Dendritic cell treated with granulocyte-macrophage colony-stimulating factor and Interleukin-4, amounts not matched to agents 40 ng/mL and 50 ng/mL, for 4 days (primary cell): Measurements from ENCODE around the gene RADIL.
A peak's percentile ranks its signal among the peaks of the same experiment; 100 is the strongest.

Experiments used
- H3K27ac Mint-ChIP-seq: one replicate; pipeline ENCODE4 v1.8.0; 2022; ENCODE audit warnings: mild to moderate bottlenecking, mixed read lengths
- H3K27me3 Mint-ChIP-seq: one replicate; pipeline ENCODE4 v1.8.0; 2022; ENCODE audit warnings: mild to moderate bottlenecking, mixed read lengths
- H3K36me3 Mint-ChIP-seq: one replicate; pipeline ENCODE4 v1.8.0; 2022; ENCODE audit warnings: low read depth, mixed read lengths
- H3K4me1 Mint-ChIP-seq: one replicate; pipeline ENCODE4 v1.8.0; 2022; ENCODE audit warnings: low read depth, mixed read lengths
- H3K4me3 Mint-ChIP-seq: one replicate; pipeline ENCODE4 v1.8.0; 2022; ENCODE audit warnings: mild to moderate bottlenecking, moderate library complexity, mixed read lengths
- H3K9me3 Mint-ChIP-seq: one replicate; pipeline ENCODE4 v1.8.0; 2022; ENCODE audit warnings: mixed read lengths
- intact Hi-C: fragments of 100-400 bp; cut with micrococcal nuclease; formaldehyde crosslinking; loops from one replicate; pipeline ENCODE4 v1.15.0; 2022

RADIL gene

GRCh38 chr7:4760952-4761351 lies 122.6 kb downstream of the RADIL start:
- H3K36me3 Mint-ChIP-seq: peaks cover 100% of the 10 kb centered on the region
- H3K4me1 Mint-ChIP-seq: no peaks in the 10 kb centered on the region
- no peak overlapping the region for H3K27ac Mint-ChIP-seq
- H3K27me3 Mint-ChIP-seq: no peaks in the 10 kb centered on the region
- intact Hi-C loops: no loop called here
- H3K4me3 Mint-ChIP-seq: no peak overlapping the region
- no peaks in the 10 kb centered on the region for H3K9me3 Mint-ChIP-seq

GRCh38 chr7:4759211-4759610 lies 124.3 kb downstream of the RADIL start:
- Mint-ChIP-seq H3K4me1 (no peaks in the 10 kb centered on the region), H3K27ac (no peak overlapping the region), H3K9me3 (no peaks in the 10 kb centered on the region), H3K4me3 (no peak overlapping the region), H3K27me3 (no peaks in the 10 kb centered on the region), H3K36me3 (peaks cover 100% of the 10 kb centered on the region)
- intact Hi-C loops: no loop called here

- H3K4me1 Mint-ChIP-seq: no peaks in the 10 kb centered on the region
- H3K9me3 Mint-ChIP-seq: no peaks in the 10 kb centered on the region
- no peaks in the 10 kb centered on the region for H3K27me3 Mint-ChIP-seq
- no peak overlapping the region for H3K27ac Mint-ChIP-seq
- intact Hi-C loops: no loop called here
- H3K36me3 Mint-ChIP-seq: peaks cover 100% of the 10 kb centered on the region
- H3K4me3 Mint-ChIP-seq: no peak overlapping the region
These were observed 124.7 kb downstream of the RADIL start for GRCh38 chr7:4758791-4759190.

GRCh38 chr7:4758111-4758510 lies 125.4 kb downstream of the RADIL start:
- no peak overlapping the region for H3K27ac Mint-ChIP-seq
- H3K4me3 Mint-ChIP-seq: no peak overlapping the region
- H3K9me3 Mint-ChIP-seq: no peaks in the 10 kb centered on the region
- H3K36me3 Mint-ChIP-seq: peaks cover 99% of the 10 kb centered on the region
- intact Hi-C loops: no loop called here
- peaks cover 4% of the 10 kb centered on the region for H3K4me1 Mint-ChIP-seq
- no peaks in the 10 kb centered on the region for H3K27me3 Mint-ChIP-seq

- no peak overlapping the region for H3K27ac Mint-ChIP-seq
- no peak overlapping the region for H3K4me3 Mint-ChIP-seq
- peaks cover 7% of the 10 kb centered on the region for H3K4me1 Mint-ChIP-seq
- H3K9me3 Mint-ChIP-seq: no peaks in the 10 kb centered on the region
- intact Hi-C loops: loop anchor here (2.0 kb wide), 1 partner anchor 72 kb away; the partner anchor contains the start of gene FOXK1
- H3K36me3 Mint-ChIP-seq: peaks cover 96% of the 10 kb centered on the region
- H3K27me3 Mint-ChIP-seq: no peaks in the 10 kb centered on the region
These were observed 128.5 kb downstream of the RADIL start for GRCh38 chr7:4755045-4755444.

GRCh38 chr7:4754433-4755010 lies 129.0 kb downstream of the RADIL start:
- Mint-ChIP-seq H3K4me1 (peaks cover 9% of the 10 kb centered on the region), H3K27me3 (no peaks in the 10 kb centered on the region), H3K27ac (no peak overlapping the region), H3K36me3 (peaks cover 96% of the 10 kb centered on the region), H3K9me3 (no peaks in the 10 kb centered on the region), H3K4me3 (no peak overlapping the region)
- intact Hi-C loops: loop anchor here (2.0 kb wide), 1 partner anchor 72 kb away; the partner anchor contains the start of gene FOXK1

- intact Hi-C loops: loop anchor here (2.0 kb wide), 1 partner anchor 71 kb away; the partner anchor contains the start of gene FOXK1
- Mint-ChIP-seq H3K4me1 (peaks cover 16% of the 10 kb centered on the region), H3K4me3 (no peak overlapping the region), H3K27ac (no peak overlapping the region), H3K27me3 (no peaks in the 10 kb centered on the region), H3K36me3 (peaks cover 96% of the 10 kb centered on the region), H3K9me3 (no peaks in the 10 kb centered on the region)
These were observed 129.7 kb downstream of the RADIL start for GRCh38 chr7:4753598-4754432.

GRCh38 chr7:4751398-4751947 lies 132.0 kb downstream of the RADIL start:
- no peak overlapping the region for H3K27ac Mint-ChIP-seq
- H3K27me3 Mint-ChIP-seq: no peaks in the 10 kb centered on the region
- H3K36me3 Mint-ChIP-seq: peaks cover 93% of the 10 kb centered on the region
- intact Hi-C loops: no loop called here
- no peaks in the 10 kb centered on the region for H3K9me3 Mint-ChIP-seq
- H3K4me3 Mint-ChIP-seq: no peak overlapping the region
- peaks cover 38% of the 10 kb centered on the region for H3K4me1 Mint-ChIP-seq

GRCh38 chr7:4749798-4750197 lies 133.7 kb downstream of the RADIL start:
- H3K4me1 Mint-ChIP-seq: peaks cover 42% of the 10 kb centered on the region

GRCh38 chr7:4749363-4749762 lies 134.2 kb downstream of the RADIL start:
- intact Hi-C loops: loop anchor here (5.0 kb wide), 2 partner anchors 37 to 107 kb away; no protein-coding TSS in a partner anchor
- Mint-ChIP-seq H3K9me3 (no peaks in the 10 kb centered on the region), H3K36me3 (peaks cover 73% of the 10 kb centered on the region), H3K4me1 (peaks cover 47% of the 10 kb centered on the region), H3K27me3 (no peaks in the 10 kb centered on the region), H3K27ac (peak overlapping the region; percentile 42), H3K4me3 (no peak overlapping the region)

More at GRCh38 chr7:4749798-4750197, 133.7 kb downstream of the RADIL start:
- peaks cover 77% of the 10 kb centered on the region for H3K36me3 Mint-ChIP-seq
- no peak overlapping the region for H3K4me3 Mint-ChIP-seq
- intact Hi-C loops: loop anchor here (5.0 kb wide), 2 partner anchors 37 to 107 kb away; no protein-coding TSS in a partner anchor
- no peaks in the 10 kb centered on the region for H3K27me3 Mint-ChIP-seq
- H3K9me3 Mint-ChIP-seq: no peaks in the 10 kb centered on the region
- no peak overlapping the region for H3K27ac Mint-ChIP-seq
